Fibroblast of pulmonary artery (primary cell): Measurements from ENCODE around the gene FLT1.

Source experiments
- DNase-seq: peaks from one replicate; pipeline ENCODE4 v3.0.0-alpha.2; 2010; ENCODE audit warnings: low read depth
- H3K4me3 ChIP-seq: replicated peaks from 2 replicates; pipeline ENCODE4 v1.5.1; 2011; ENCODE audit warnings: low read depth, mild to moderate bottlenecking, control low read depth, low read length, moderate library complexity
- CTCF ChIP-seq: IDR thresholded peaks from 2 replicates; pipeline ENCODE4 v1.5.1; 2011; ENCODE audit warnings: mild to moderate bottlenecking, control low read depth, low read length, inconsistent platforms; ENCODE audit errors: missing control alignments

The FLT1 gene

GRCh38 chr13:28251466-28251865, 243.5 kb downstream of the FLT1 start:
- DNase-seq, result no peak
- TF ChIP-seq CTCF, result no peak
- no peak overlapping the region for H3K4me3 ChIP-seq

DNA sequence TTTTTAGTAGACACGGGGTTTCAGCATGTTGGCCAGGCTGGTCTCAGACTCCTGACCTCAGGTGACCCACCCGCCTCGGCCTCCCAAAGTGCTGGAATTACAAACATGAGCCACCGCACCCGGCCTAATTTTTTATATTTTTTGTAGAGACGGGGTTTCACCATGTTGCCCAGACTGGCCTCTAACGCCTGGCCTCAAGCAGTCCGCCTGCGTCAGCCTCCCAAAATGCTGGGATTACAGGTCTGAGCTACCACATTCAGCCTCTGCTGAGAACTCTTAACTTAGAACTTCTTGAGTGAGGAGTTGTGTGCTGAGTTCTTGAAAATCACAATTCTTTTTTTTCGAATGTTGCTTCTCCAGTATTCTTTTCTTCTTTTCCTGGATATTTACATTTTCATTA, 244.4 kb downstream of the FLT1 start:
- TF ChIP-seq CTCF, result no peak
- no peak for DNase-seq
- H3K4me3 ChIP-seq, result no peak overlapping the region
